GM23338 (cell line): Measurements from ENCODE around the gene AARS2. TPM values are rescaled to one million over a fixed set of nuclear protein-coding genes. Genes with fewer than 3 reads are reported as not detected.
A peak's percentile ranks its signal among the peaks of the same experiment; 100 is the strongest.

Experiments
- ATAC-seq: fragments of 200-7000 bp; cut with Tn5 transposase; 3 replicates; pipeline ENCODE4 v1.9.1; 2020
- DNase-seq: peaks from one replicate; pipeline ENCODE4 v3.0.0-alpha.2; 2015; ENCODE audit warnings: low spot score
- H2AFZ ChIP-seq: fragments of 200-600 bp; sonication (generic); 2 replicates; pipeline ENCODE4 v1.8.0; 2016; ENCODE audit warnings: antibody characterized with exemption, mild to moderate bottlenecking, moderate library complexity
- H3F3A ChIP-seq: fragments of 200-600 bp; sonication (generic); replicated peaks from 2 replicates; pipeline ENCODE4 v1.8.0; 2017; ENCODE audit warnings: antibody characterized with exemption, mixed run types, low read depth
- H3K27ac ChIP-seq: fragments of 200-600 bp; sonication (generic); 2 replicates; pipeline ENCODE4 v1.6.1; 2016; ENCODE audit warnings: low read depth
- H3K27me3 ChIP-seq: fragments of 200-600 bp; sonication (generic); 2 replicates; pipeline ENCODE4 v1.8.0; 2016; ENCODE audit warnings: mild to moderate bottlenecking, mixed run types, moderate library complexity; ENCODE audit not compliant: insufficient read depth
- H3K36me3 ChIP-seq: fragments of 200-600 bp; sonication (generic); 2 replicates; pipeline ENCODE4 v1.8.0; 2016; ENCODE audit warnings: mild to moderate bottlenecking; ENCODE audit not compliant: insufficient read depth
- H3K4me1 ChIP-seq: fragments of 200-600 bp; sonication (generic); 2 replicates; pipeline ENCODE4 v1.8.0; 2016; ENCODE audit warnings: mild to moderate bottlenecking, moderate library complexity; ENCODE audit not compliant: insufficient read depth
- H3K4me2 ChIP-seq: fragments of 200-600 bp; sonication (generic); 2 replicates; pipeline ENCODE4 v1.7.1; 2017; ENCODE audit warnings: mixed run types
- H3K4me3 ChIP-seq: fragments of 200-600 bp; sonication (generic); 2 replicates; pipeline ENCODE4 v1.6.1; 2016; ENCODE audit warnings: mixed run types
- H3K79me2 ChIP-seq: fragments of 200-600 bp; sonication (generic); replicated peaks from 2 replicates; pipeline ENCODE4 v1.8.0; 2017; ENCODE audit warnings: mild to moderate bottlenecking; ENCODE audit not compliant: insufficient read depth
- H3K9me2 ChIP-seq: fragments of 200-600 bp; sonication (generic); 2 replicates; pipeline ENCODE4 v1.8.0; 2017; ENCODE audit not compliant: insufficient read depth
- H4K20me1 ChIP-seq: fragments of 200-600 bp; sonication (generic); replicated peaks from 2 replicates; pipeline ENCODE4 v1.8.0; 2017; ENCODE audit warnings: mild to moderate bottlenecking; ENCODE audit not compliant: insufficient read depth
- H3K27ac Mint-ChIP-seq: 2 replicates; pipeline ENCODE4 v1.8.0; 2020; ENCODE audit warnings: inconsistent platforms, mild to moderate bottlenecking, moderate library complexity, mixed read lengths
- H3K27me3 Mint-ChIP-seq: 3 replicates; pipeline ENCODE4 v1.8.0; 2022; ENCODE audit warnings: low read depth, mild to moderate bottlenecking, moderate library complexity, mixed read lengths, inconsistent platforms; ENCODE audit not compliant: insufficient read depth, poor library complexity
- H3K36me3 Mint-ChIP-seq: 3 replicates; pipeline ENCODE4 v1.8.0; 2021; ENCODE audit warnings: low read depth, mild to moderate bottlenecking, inconsistent platforms, moderate library complexity, mixed read lengths
- H3K4me1 Mint-ChIP-seq: 3 replicates; pipeline ENCODE4 v1.8.0; 2020; ENCODE audit warnings: mild to moderate bottlenecking, inconsistent platforms, mixed read lengths
- H3K4me3 Mint-ChIP-seq: 3 replicates; pipeline ENCODE4 v1.8.0; 2021; ENCODE audit warnings: moderate library complexity, mild to moderate bottlenecking, inconsistent platforms, mixed read lengths
- H3K9me3 Mint-ChIP-seq: 3 replicates; pipeline ENCODE4 v1.8.0; 2020; ENCODE audit warnings: moderate library complexity, mild to moderate bottlenecking, inconsistent platforms, mixed read lengths
- CREB1 ChIP-seq: fragments of 250-450 bp; sonication (Bioruptor Pico); IDR thresholded peaks from 2 replicates; pipeline ENCODE4 v1.5.0; 2020; ENCODE audit warnings: low read depth, mild to moderate bottlenecking, moderate library complexity
- CTCF ChIP-seq, 2 experiments: fragments of 200-600 bp in 1 of 2; sonication (generic) in 1 of 2; conservative IDR thresholded peaks; 2 replicates each; pipeline versions ENCODE4 v1.5.1 to v1.6.1; 2016 to 2017; ENCODE audit warnings: antibody characterized with exemption in 2 of 2, low read depth in 2 of 2, mild to moderate bottlenecking in 2 of 2, moderate library complexity in 1 of 2
- ETS1 ChIP-seq: IDR thresholded peaks from 2 replicates; pipeline ENCODE4 v1.6.1; 2016; ENCODE audit warnings: antibody characterized with exemption
- EZH2 ChIP-seq: fragments of 200-600 bp; sonication (generic); IDR thresholded peaks from one replicate; pipeline ENCODE4 v1.8.0; 2017; ENCODE audit warnings: antibody characterized with exemption, mild to moderate bottlenecking, low read depth; ENCODE audit not compliant: unreplicated experiment
- EZH2phosphoT487 ChIP-seq: fragments of 200-600 bp; sonication (generic); IDR thresholded peaks from one replicate; pipeline ENCODE4 v1.8.1; 2018; ENCODE audit warnings: antibody characterized with exemption; ENCODE audit not compliant: unreplicated experiment
- JUNB ChIP-seq: IDR thresholded peaks from one replicate; pipeline ENCODE4 v1.6.1; 2016; ENCODE audit warnings: antibody characterized with exemption; ENCODE audit not compliant: unreplicated experiment
- NANOG ChIP-seq: IDR thresholded peaks from 2 replicates; pipeline ENCODE4 v1.6.1; 2016; ENCODE audit warnings: antibody characterized with exemption, borderline replicate concordance
- POLR2AphosphoS5 ChIP-seq: IDR thresholded peaks from 2 replicates; pipeline ENCODE4 v1.6.1; 2016; ENCODE audit warnings: antibody characterized with exemption, low read depth
- REST ChIP-seq: IDR thresholded peaks from one replicate; pipeline ENCODE4 v1.6.1; 2018; ENCODE audit warnings: antibody characterized with exemption; ENCODE audit not compliant: unreplicated experiment
- STAT1 ChIP-seq: IDR thresholded peaks from one replicate; pipeline ENCODE4 v1.6.1; 2016; ENCODE audit warnings: antibody characterized with exemption; ENCODE audit not compliant: unreplicated experiment
- ZNF114 ChIP-seq: fragments of 250-450 bp; sonication (Bioruptor Pico); IDR thresholded peaks from 2 replicates; pipeline ENCODE4 v1.5.0; 2020; ENCODE audit warnings: mild to moderate bottlenecking, moderate library complexity
- ZNF331 ChIP-seq: fragments of 250-450 bp; sonication (Bioruptor Pico); IDR thresholded peaks from 2 replicates; pipeline ENCODE4 v1.5.0; 2020; ENCODE audit warnings: low read depth, mild to moderate bottlenecking, moderate library complexity
- ZNF462 ChIP-seq: fragments of 250-450 bp; sonication (Bioruptor Pico); IDR thresholded peaks from 2 replicates; pipeline ENCODE4 v1.5.0; 2020; ENCODE audit warnings: mild to moderate bottlenecking, moderate library complexity
- polyA plus RNA-seq: library from polyadenylated mRNA; unstranded; fragments of >200 nt; fragmentation: Nextera tagmentation; extraction: Ambion mirVana; gene quantifications from 2 replicates; pipeline ENCODE4 v1.2.1, GENCODE V29; 2016
- total RNA-seq: library from RNA; depleted of rRNA; stranded (reverse); fragments of >200 nt; shearing (Covaris generic); gene quantifications from 2 replicates; pipeline ENCODE4 v1.2.3, GENCODE V29; 2014

The AARS2 gene
- total and polyA plus RNA-seq, 2 experiments from 2014 or later = 6.5 to 23.2 TPM

- no peaks in the 10 kb centered on the region for H3F3A ChIP-seq
- peak overlapping the region; percentile 49 for H2AFZ ChIP-seq
- no peaks in the 10 kb centered on the region for H3K36me3 Mint-ChIP-seq
- peak overlapping the region; percentile 39 for H3K4me2 ChIP-seq
- H3K27ac Mint-ChIP-seq = peak overlapping the region; percentile 88; the same call in 1 of the 2 replicates
- H3K4me3 Mint-ChIP-seq = peak overlapping the region; percentile 53
- no peaks in the 10 kb centered on the region for H3K79me2 ChIP-seq
- H3K27ac ChIP-seq = no peak overlapping the region
- H3K36me3 ChIP-seq = no peaks in the 10 kb centered on the region
- DNase-seq (no peak), ATAC-seq (no peak)
- peaks cover 18% of the 10 kb centered on the region for H3K4me1 Mint-ChIP-seq
- H3K27me3 Mint-ChIP-seq = peaks cover 4% of the 10 kb centered on the region
- H4K20me1 ChIP-seq = no peaks in the 10 kb centered on the region
- peaks cover 24% of the 10 kb centered on the region for H3K4me1 ChIP-seq
- TF ChIP-seq CTCF (conservative IDR thresholded peaks at IDR 0.05; ENCODE audit: low read depth in 2 of 2) (no peak), ZNF114 (no peak), ETS1 (no peak), EZH2 (no peak), STAT1 (no peak), NANOG (no peak), REST (no peak), JUNB (no peak), ZNF462 (CRISPR knock-in tag) (no peak), ZNF331 (CRISPR knock-in tag) (no peak), CREB1 (CRISPR knock-in tag) (no peak), EZH2phosphoT487 (no peak), POLR2AphosphoS5 (no peak)
- no peaks in the 10 kb centered on the region for H3K27me3 ChIP-seq
- H3K9me2 ChIP-seq = 0 out of 2 replicates have a peak, but pooled peaks cover 5% of the 10 kb centered on the region
- H3K4me3 ChIP-seq = 0 out of 2 replicates have a peak overlapping the region, but pooled peaks have one; percentile 12
- H3K9me3 Mint-ChIP-seq = no peaks in the 10 kb centered on the region
These were observed 14.6 kb upstream of the AARS2 start for GRCh38 chr6:44327760-44328159.
